Coronary artery (tissue), 2 donors: ENCODE data around the gene HIVEP2.

Experiments used
- DNase-seq: peaks from one replicate; pipeline ENCODE4 v3.0.0-alpha.2; 2017; ENCODE audit warnings: low spot score
- H3K27ac ChIP-seq, 2 donors: fragments of 200-600 bp; sonication (generic); one replicate each; pipeline ENCODE4 v1.5.1; 2016 to 2019
- H3K4me3 ChIP-seq: fragments of 200-600 bp; sonication (generic); 2 replicates; pipeline ENCODE4 v1.5.1; 2016; ENCODE audit warnings: mild to moderate bottlenecking, moderate library complexity
- TF ChIP-seq, protein P1 (sequence below): fragments of 200-600 bp; sonication (generic); IDR thresholded peaks from one replicate; pipeline ENCODE4 v1.5.1; 2019; ENCODE audit warnings: antibody characterized with exemption

Gene HIVEP2

DNA sequence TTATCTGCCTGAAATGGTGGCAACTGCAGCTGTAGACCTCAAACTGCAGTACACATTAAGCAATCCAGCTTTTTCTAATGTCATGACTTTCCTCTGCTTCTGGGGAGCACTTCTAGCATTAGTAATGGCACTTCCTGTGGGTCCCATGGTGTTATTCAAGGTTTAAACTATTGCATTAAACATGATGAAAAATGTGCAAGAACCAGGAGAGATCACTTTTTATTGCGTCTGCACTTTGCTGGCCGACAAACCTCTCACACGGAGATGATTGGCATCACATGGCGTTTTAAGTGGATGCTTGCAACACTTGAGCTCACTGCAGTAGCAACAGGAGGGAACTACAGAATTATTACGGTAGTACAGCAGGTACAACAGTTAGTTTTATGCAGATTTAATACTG lies 148.4 kb downstream of the HIVEP2 start:
- H3K4me3 ChIP-seq: no peak overlapping the region
- TF ChIP-seq, protein P1, sequence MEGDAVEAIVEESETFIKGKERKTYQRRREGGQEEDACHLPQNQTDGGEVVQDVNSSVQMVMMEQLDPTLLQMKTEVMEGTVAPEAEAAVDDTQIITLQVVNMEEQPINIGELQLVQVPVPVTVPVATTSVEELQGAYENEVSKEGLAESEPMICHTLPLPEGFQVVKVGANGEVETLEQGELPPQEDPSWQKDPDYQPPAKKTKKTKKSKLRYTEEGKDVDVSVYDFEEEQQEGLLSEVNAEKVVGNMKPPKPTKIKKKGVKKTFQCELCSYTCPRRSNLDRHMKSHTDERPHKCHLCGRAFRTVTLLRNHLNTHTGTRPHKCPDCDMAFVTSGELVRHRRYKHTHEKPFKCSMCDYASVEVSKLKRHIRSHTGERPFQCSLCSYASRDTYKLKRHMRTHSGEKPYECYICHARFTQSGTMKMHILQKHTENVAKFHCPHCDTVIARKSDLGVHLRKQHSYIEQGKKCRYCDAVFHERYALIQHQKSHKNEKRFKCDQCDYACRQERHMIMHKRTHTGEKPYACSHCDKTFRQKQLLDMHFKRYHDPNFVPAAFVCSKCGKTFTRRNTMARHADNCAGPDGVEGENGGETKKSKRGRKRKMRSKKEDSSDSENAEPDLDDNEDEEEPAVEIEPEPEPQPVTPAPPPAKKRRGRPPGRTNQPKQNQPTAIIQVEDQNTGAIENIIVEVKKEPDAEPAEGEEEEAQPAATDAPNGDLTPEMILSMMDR: no peak
- no peak for DNase-seq
- H3K27ac ChIP-seq: no peak overlapping the region

- DNase-seq: no peak
- TF ChIP-seq, protein P1: no peak
- Histone ChIP-seq H3K4me3 (no peak overlapping the region), H3K27ac (no peak overlapping the region)
Observed at GRCh38 chr6:142796024-142796423, 149.0 kb downstream of the HIVEP2 start.

GRCh38 chr6:142794424-142794823 lies 150.6 kb downstream of the HIVEP2 start:
- DNase-seq: no peak
- TF ChIP-seq, protein P1: no peak
- no peak overlapping the region for H3K27ac ChIP-seq
- H3K4me3 ChIP-seq: no peak overlapping the region

DNA sequence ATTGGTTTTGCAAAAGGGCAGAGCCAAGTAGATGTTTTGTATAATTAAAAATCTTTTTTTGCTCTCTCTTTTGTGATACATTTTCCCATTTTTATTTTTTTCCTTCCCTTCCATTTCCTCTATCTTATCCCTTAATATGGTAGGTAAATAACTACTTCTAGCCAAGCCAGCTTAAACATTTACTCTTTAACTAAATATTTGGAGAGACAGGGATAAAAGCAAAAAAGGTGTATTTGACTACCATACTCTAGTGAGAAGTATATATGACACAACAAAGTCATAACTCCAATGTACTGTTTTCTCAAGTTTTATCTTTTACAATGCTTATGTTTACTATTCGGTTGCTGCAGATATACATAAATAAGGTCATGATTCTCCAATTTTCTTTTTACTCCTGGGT lies 154.7 kb downstream of the HIVEP2 start:
- no peak overlapping the region for H3K27ac ChIP-seq
- TF ChIP-seq, protein P1: no peak
- no peak for DNase-seq
- no peak overlapping the region for H3K4me3 ChIP-seq

- DNase-seq: no peak
- Histone ChIP-seq H3K4me3 (no peak overlapping the region), H3K27ac (no peak overlapping the region)
- TF ChIP-seq, protein P1: no peak
Observed at GRCh38 chr6:142787422-142787821, 157.6 kb downstream of the HIVEP2 start.

DNA sequence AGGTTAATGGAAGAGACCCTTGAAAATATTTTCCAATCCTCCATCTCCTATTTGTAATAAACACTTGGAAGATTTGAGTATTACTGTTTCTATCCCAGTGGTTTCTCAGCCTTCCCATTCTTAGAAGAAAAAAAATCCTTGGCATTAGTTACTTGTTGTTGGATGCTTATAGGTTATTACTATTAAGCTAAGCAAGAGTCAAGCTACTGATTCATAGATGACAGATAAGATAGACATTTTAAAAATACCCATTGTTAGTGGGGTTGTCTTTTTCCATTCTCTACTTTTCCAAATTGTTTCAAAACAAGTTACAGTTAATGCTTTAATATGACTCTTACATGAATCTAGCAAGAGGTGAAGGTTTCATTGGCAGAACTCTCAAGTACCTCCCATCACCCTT lies 158.5 kb downstream of the HIVEP2 start:
- DNase-seq: no peak
- H3K27ac ChIP-seq: no peak overlapping the region
- H3K4me3 ChIP-seq: no peak overlapping the region
- TF ChIP-seq, protein P1: no peak

DNA sequence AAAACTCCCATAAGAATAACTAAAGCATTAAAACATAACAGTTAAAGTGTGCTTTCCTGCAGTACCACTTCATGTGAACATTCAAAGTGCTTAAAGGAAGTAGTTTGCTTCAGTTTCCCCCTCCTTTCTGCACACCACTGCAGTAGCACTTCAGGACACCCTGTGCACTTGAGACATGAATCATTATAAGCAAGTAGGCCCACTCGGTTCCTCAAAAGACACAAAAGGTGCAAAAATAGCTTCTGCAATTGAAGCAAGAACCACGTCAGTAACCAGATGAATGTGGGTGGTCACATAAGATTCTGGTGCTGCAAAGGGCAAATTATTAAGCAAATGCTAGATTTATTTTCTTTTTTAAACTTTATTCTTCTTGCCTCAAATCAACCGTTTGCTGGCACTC lies 160.6 kb downstream of the HIVEP2 start:
- Histone ChIP-seq H3K27ac (no peak overlapping the region), H3K4me3 (no peak overlapping the region)
- no peak for DNase-seq
- TF ChIP-seq, protein P1: no peak
